OCI-LY3 (cell line): ENCODE measurements around the gene PTPRU.
"Not testable (repeated sequence)": the region's sequence is repeated elsewhere in the genome, so short reads cannot be mapped to it uniquely, and the experiment has no call there.

Experiments
- H2AFZ ChIP-seq: fragments of 200-600, 300-600 bp; shearing (Covaris generic); 2 replicates; pipeline ENCODE4 v1.6.0; 2014; ENCODE audit warnings: antibody characterized with exemption, low read depth, low read length
- H3K27ac ChIP-seq: fragments of 200-600, 300-600 bp; sonication (generic); 2 replicates; pipeline ENCODE4 v1.5.1; 2014; ENCODE audit warnings: mild to moderate bottlenecking, low read length, moderate library complexity, mixed read lengths
- H3K27me3 ChIP-seq: fragments of 200-600, 300-600 bp; sonication (generic); 2 replicates; pipeline ENCODE4 v1.6.1; 2014; ENCODE audit warnings: low read depth, low read length, mixed read lengths
- H3K36me3 ChIP-seq: fragments of 200-600, 300-600 bp; sonication (generic); replicated peaks from 2 replicates; pipeline ENCODE3; 2014; ENCODE audit warnings: low read depth, low read length, mixed read lengths
- H3K4me1 ChIP-seq: fragments of 300-600, 200-600 bp; sonication (generic); 2 replicates; pipeline ENCODE4 v1.6.1; 2014; ENCODE audit warnings: low read length, mixed read lengths
- H3K4me2 ChIP-seq: fragments of 200-600, 300-600 bp; sonication (generic); 2 replicates; pipeline ENCODE4 v1.6.1; 2014; ENCODE audit warnings: low read length, mixed read lengths
- H3K4me3 ChIP-seq: fragments of 300-600, 200-600 bp; sonication (generic); 2 replicates; pipeline ENCODE4 v1.5.1; 2014; ENCODE audit warnings: antibody characterized with exemption, mild to moderate bottlenecking, low read length, moderate library complexity
- H3K79me2 ChIP-seq: fragments of 300-600, 200-600 bp; shearing (Covaris generic); 2 replicates; pipeline ENCODE4 v1.6.1; 2014; ENCODE audit warnings: mild to moderate bottlenecking, low read length, mixed read lengths
- H3K9ac ChIP-seq: fragments of 300-600, 200-600 bp; shearing (Covaris generic); 2 replicates; pipeline ENCODE4 v1.6.0; 2014; ENCODE audit warnings: mild to moderate bottlenecking, low read length, moderate library complexity
- H3K9me3 ChIP-seq: fragments of 200-600, 300-600 bp; shearing (Covaris generic); 2 replicates; pipeline ENCODE4 v1.6.1; 2014; ENCODE audit warnings: low read length, mixed read lengths; ENCODE audit not compliant: insufficient read depth
- H4K20me1 ChIP-seq: fragments of 200-600, 300-600 bp; sonication (generic); 2 replicates; pipeline ENCODE4 v1.6.1; 2016; ENCODE audit warnings: low read length, mixed read lengths; ENCODE audit not compliant: insufficient read depth
- EZH2phosphoT487 ChIP-seq: fragments of 200-600 bp; shearing (Covaris generic); IDR thresholded peaks from 2 replicates; pipeline ENCODE4 v1.6.1; 2018; ENCODE audit warnings: antibody characterized with exemption, mixed run types, low read depth
- TF ChIP-seq, protein P1 (sequence below): fragments of 200-600, 300-600 bp; sonication (generic); IDR thresholded peaks from 2 replicates; pipeline ENCODE4 v1.5.1; 2014; ENCODE audit warnings: antibody characterized with exemption, low read length, low read depth

The PTPRU gene

GRCh38 chr1:29298246-29298645 is 61.9 kb downstream of the PTPRU start:
- Histone ChIP-seq H3K4me1 (no peaks in the 10 kb centered on the region), H3K27me3 (no peaks in the 10 kb centered on the region), H3K4me3 (no peak overlapping the region), H3K27ac (no peak overlapping the region), H2AFZ (no peak overlapping the region), H3K36me3 (no peaks in the 10 kb centered on the region), H3K79me2 (no peaks in the 10 kb centered on the region), H3K9me3 (no peaks in the 10 kb centered on the region), H4K20me1 (no peaks in the 10 kb centered on the region), H3K9ac (no peak overlapping the region), H3K4me2 (no peak overlapping the region)
- TF ChIP-seq, protein P1, sequence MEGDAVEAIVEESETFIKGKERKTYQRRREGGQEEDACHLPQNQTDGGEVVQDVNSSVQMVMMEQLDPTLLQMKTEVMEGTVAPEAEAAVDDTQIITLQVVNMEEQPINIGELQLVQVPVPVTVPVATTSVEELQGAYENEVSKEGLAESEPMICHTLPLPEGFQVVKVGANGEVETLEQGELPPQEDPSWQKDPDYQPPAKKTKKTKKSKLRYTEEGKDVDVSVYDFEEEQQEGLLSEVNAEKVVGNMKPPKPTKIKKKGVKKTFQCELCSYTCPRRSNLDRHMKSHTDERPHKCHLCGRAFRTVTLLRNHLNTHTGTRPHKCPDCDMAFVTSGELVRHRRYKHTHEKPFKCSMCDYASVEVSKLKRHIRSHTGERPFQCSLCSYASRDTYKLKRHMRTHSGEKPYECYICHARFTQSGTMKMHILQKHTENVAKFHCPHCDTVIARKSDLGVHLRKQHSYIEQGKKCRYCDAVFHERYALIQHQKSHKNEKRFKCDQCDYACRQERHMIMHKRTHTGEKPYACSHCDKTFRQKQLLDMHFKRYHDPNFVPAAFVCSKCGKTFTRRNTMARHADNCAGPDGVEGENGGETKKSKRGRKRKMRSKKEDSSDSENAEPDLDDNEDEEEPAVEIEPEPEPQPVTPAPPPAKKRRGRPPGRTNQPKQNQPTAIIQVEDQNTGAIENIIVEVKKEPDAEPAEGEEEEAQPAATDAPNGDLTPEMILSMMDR = no peak
- no peak for TF ChIP-seq EZH2phosphoT487

DNA sequence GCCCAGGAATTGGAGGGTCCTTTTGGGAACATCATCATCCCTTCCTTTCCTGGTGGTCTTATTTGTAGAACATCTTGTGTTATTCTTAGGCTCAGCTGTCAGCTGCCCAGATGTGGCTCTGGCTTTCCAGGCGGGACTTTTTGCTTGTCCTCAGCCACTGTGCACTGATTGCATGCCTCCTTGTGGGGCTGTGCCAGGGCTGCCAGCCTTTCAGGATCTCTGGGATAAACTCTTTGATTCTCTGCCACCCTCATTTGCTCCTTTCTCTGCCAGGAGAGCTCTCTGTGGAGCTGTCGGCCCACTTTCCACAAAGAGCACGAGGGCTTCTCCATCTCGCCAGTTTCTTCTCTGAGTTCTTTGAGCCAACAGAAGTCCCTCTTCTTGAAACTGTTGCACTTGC is 63.1 kb downstream of the PTPRU start:
- no peak overlapping the region for H3K27ac ChIP-seq

DNA sequence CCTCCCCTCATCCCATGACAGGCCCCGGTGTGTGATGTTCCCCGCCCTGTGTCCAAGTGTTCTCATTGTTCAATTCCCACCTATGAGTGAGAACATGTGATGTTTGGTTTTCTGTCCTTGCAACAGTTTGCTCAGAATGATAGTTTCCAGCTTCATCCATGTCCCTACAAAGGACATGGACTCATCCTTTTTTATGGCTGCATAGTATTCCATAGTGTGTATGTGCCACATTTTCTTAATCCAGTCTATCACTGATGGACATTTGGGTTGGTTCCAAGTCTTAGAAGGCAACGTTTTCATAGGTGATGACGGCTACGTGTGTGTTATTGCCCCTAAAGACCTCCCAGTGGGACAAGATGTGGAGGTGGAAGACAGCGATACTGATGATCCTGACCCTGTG is 65.4 kb downstream of the PTPRU start:
- not testable (repeated sequence) for H3K27ac ChIP-seq, H3K4me1 ChIP-seq, H3K79me2 ChIP-seq, H3K9me3 ChIP-seq, H2AFZ ChIP-seq, H3K4me3 ChIP-seq, H3K9ac ChIP-seq, H3K4me2 ChIP-seq, H3K36me3 ChIP-seq, H3K27me3 ChIP-seq, H4K20me1 ChIP-seq

More for the DNA sequence above, 63.1 kb downstream of the PTPRU start:
- no peaks in the 10 kb centered on the region for H3K9me3 ChIP-seq
- H3K4me3 ChIP-seq = no peak overlapping the region
- no peak overlapping the region for H2AFZ ChIP-seq
- no peaks in the 10 kb centered on the region for H3K27me3 ChIP-seq
- no peak overlapping the region for H3K9ac ChIP-seq
- no peak overlapping the region for H3K4me2 ChIP-seq
- H3K36me3 ChIP-seq = no peaks in the 10 kb centered on the region
- no peaks in the 10 kb centered on the region for H3K79me2 ChIP-seq
- no peaks in the 10 kb centered on the region for H3K4me1 ChIP-seq
- TF ChIP-seq EZH2phosphoT487 = no peak
- TF ChIP-seq, protein P1 = no peak
- H4K20me1 ChIP-seq = no peaks in the 10 kb centered on the region

- Histone ChIP-seq H3K4me1 (no peaks in the 10 kb centered on the region), H3K9ac (no peak overlapping the region), H3K27me3 (no peaks in the 10 kb centered on the region), H3K27ac (no peak overlapping the region), H4K20me1 (no peaks in the 10 kb centered on the region), H3K4me2 (no peak overlapping the region), H3K36me3 (no peaks in the 10 kb centered on the region), H3K9me3 (no peaks in the 10 kb centered on the region), H3K4me3 (no peak overlapping the region), H3K79me2 (no peaks in the 10 kb centered on the region), H2AFZ (no peak overlapping the region)
- TF ChIP-seq, protein P1 = no peak
- TF ChIP-seq EZH2phosphoT487 = no peak
Measured at GRCh38 chr1:29303201-29304024, 67.1 kb downstream of the PTPRU start.
